ENCODE results near the gene DGKI.

The DGKI gene

GRCh38 chr7:137829337-137829992 lies 17.3 kb downstream of the DGKI start:
- Mint-ChIP-seq H3K4me3 (no peak overlapping the region), H3K4me1 (no peaks in the 10 kb centered on the region), H3K27ac (no peak overlapping the region), H3K27me3 (peaks cover 11% of the 10 kb centered on the region), H3K9me3 (peaks cover 12% of the 10 kb centered on the region), H3K36me3 (no peaks in the 10 kb centered on the region)

DNA sequence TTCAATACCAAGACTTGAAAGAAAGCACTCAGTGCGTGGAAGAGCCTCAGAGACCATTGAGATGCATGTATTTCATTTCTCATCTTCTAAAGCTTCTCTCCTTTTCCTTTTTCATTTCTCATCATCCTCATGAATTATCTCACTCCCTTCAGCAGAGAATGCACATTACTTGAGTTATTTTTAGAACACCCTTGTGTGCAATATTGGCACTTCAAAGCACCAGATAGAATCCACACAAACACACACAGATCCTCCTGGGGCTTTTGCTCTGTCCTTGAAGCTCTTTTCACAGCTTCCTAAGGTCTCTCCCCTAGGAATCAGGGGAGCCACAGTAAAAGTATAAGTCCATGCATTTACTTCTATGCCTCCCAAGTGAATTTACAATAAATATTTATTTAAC lies 18.3 kb downstream of the DGKI start:
- Mint-ChIP-seq H3K27me3 (peaks cover 12% of the 10 kb centered on the region), H3K27ac (no peak overlapping the region), H3K9me3 (peaks cover 12% of the 10 kb centered on the region), H3K36me3 (no peaks in the 10 kb centered on the region), H3K4me1 (no peaks in the 10 kb centered on the region), H3K4me3 (no peak overlapping the region)

GRCh38 chr7:137825489-137825888 lies 21.3 kb downstream of the DGKI start:
- Mint-ChIP-seq H3K27me3 (peaks cover 18% of the 10 kb centered on the region), H3K27ac (no peak overlapping the region), H3K9me3 (peaks cover 3% of the 10 kb centered on the region)

GRCh38 chr7:137820677-137821420 lies 25.9 kb downstream of the DGKI start:
- H3K36me3 Mint-ChIP-seq = no peaks in the 10 kb centered on the region
- H3K4me1 Mint-ChIP-seq = no peaks in the 10 kb centered on the region
- peaks cover 19% of the 10 kb centered on the region for H3K27me3 Mint-ChIP-seq
- no peak overlapping the region for H3K4me3 Mint-ChIP-seq
- H3K27ac Mint-ChIP-seq = no peak overlapping the region
- H3K9me3 Mint-ChIP-seq = no peaks in the 10 kb centered on the region

More at GRCh38 chr7:137825489-137825888, 21.3 kb downstream of the DGKI start:
- Mint-ChIP-seq H3K4me1 (no peaks in the 10 kb centered on the region), H3K36me3 (no peaks in the 10 kb centered on the region), H3K4me3 (no peak overlapping the region)

GRCh38 chr7:137820156-137820555 lies 26.6 kb downstream of the DGKI start:
- H3K27me3 Mint-ChIP-seq = peaks cover 19% of the 10 kb centered on the region
- H3K36me3 Mint-ChIP-seq = no peaks in the 10 kb centered on the region
- H3K9me3 Mint-ChIP-seq = no peaks in the 10 kb centered on the region
- no peak overlapping the region for H3K4me3 Mint-ChIP-seq
- H3K27ac Mint-ChIP-seq = no peak overlapping the region
- no peaks in the 10 kb centered on the region for H3K4me1 Mint-ChIP-seq

GRCh38 chr7:137818036-137818435 lies 28.7 kb downstream of the DGKI start:
- H3K9me3 Mint-ChIP-seq = no peaks in the 10 kb centered on the region
- peaks cover 23% of the 10 kb centered on the region for H3K27me3 Mint-ChIP-seq
- no peaks in the 10 kb centered on the region for H3K4me1 Mint-ChIP-seq
- H3K36me3 Mint-ChIP-seq = no peaks in the 10 kb centered on the region
- H3K4me3 Mint-ChIP-seq = no peak overlapping the region
- no peak overlapping the region for H3K27ac Mint-ChIP-seq

DNA sequence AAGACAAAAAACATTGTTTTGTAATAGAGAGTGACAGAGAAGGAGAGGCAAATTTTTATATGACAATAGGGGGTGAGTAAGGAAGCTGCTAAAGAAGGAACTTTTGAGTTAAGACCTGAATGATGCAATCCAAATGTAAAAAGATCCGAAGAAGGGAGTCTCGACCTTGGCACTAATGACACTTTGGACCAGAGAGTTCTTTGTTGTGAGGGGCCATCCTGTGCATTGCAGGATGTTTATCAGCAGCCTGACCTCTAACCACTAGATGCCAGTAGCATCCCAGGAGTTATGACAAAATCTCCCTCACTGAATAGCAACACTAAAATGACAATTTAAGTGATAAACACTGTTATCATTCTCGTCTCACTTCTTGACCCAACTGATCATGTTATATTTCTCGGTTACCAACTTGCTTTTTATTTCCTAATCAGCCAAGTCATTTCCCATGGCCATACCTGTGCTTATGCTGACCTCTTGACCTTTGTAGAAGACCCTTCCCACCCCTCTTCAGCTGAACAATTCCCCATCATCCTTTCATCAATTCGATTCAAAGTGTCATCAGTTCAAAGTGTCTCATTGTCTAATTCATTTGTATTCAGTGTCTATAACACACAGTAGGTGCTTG lies 30.0 kb downstream of the DGKI start:
- no peaks in the 10 kb centered on the region for H3K36me3 Mint-ChIP-seq
- H3K27ac Mint-ChIP-seq = no peak overlapping the region
- peaks cover 23% of the 10 kb centered on the region for H3K27me3 Mint-ChIP-seq
- H3K4me1 Mint-ChIP-seq = no peaks in the 10 kb centered on the region
- H3K9me3 Mint-ChIP-seq = no peaks in the 10 kb centered on the region
- H3K4me3 Mint-ChIP-seq = no peak overlapping the region

GRCh38 chr7:137813541-137813940 lies 33.2 kb downstream of the DGKI start:
- H3K27me3 Mint-ChIP-seq = peaks cover 13% of the 10 kb centered on the region
- no peaks in the 10 kb centered on the region for H3K36me3 Mint-ChIP-seq

DNA sequence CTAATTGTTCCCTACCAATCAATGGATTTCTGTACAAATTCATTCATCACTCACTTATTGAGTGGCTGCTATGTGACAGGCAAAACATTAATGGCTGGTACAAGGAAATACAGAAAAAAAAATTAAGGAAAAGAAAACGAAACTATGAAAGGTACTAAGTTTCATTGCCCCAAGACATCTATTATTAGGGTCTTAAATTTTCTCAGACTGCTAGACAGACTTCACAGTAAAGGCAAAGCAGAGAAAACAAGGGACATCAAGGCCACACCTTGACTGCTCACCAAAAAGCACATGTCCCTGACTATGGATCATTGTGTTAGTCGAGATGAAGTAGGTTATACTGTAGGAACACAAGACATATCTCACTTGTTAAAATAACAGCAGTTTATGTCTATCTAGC lies 36.5 kb downstream of the DGKI start:
- no peaks in the 10 kb centered on the region for H3K9me3 Mint-ChIP-seq

More at GRCh38 chr7:137813541-137813940, 33.2 kb downstream of the DGKI start:
- no peak overlapping the region for H3K4me3 Mint-ChIP-seq
- no peaks in the 10 kb centered on the region for H3K9me3 Mint-ChIP-seq
- no peaks in the 10 kb centered on the region for H3K4me1 Mint-ChIP-seq
- H3K27ac Mint-ChIP-seq = no peak overlapping the region

GRCh38 chr7:137804836-137805235 lies 41.9 kb downstream of the DGKI start:
- no peak overlapping the region for H3K27ac Mint-ChIP-seq
- peaks cover 12% of the 10 kb centered on the region for H3K27me3 Mint-ChIP-seq
- H3K9me3 Mint-ChIP-seq = no peaks in the 10 kb centered on the region
- no peaks in the 10 kb centered on the region for H3K36me3 Mint-ChIP-seq
- H3K4me1 Mint-ChIP-seq = no peaks in the 10 kb centered on the region
- no peak overlapping the region for H3K4me3 Mint-ChIP-seq

More for the DNA sequence above, 36.5 kb downstream of the DGKI start:
- H3K27ac Mint-ChIP-seq = no peak overlapping the region
- H3K4me3 Mint-ChIP-seq = no peak overlapping the region
- H3K27me3 Mint-ChIP-seq = peaks cover 21% of the 10 kb centered on the region
- H3K4me1 Mint-ChIP-seq = no peaks in the 10 kb centered on the region
- H3K36me3 Mint-ChIP-seq = no peaks in the 10 kb centered on the region

DNA sequence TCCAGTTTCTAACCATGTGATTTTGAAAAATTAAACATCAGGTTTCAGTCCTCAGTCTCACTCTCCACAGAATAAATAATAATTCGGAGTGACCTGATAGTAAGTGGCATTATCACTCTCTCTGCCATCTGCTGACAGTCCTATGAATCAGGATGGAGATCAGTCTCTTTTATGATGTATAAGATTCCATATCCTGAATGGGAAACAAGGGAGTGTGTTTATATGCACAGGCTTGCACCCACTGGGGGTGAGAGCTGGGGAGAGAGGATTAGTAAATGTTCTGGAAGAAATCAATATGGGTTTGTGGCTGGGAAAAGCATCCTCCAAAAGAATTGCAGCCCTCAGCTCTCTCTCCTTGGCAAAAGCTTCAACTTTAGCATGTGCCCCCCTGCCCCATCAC lies 45.3 kb downstream of the DGKI start:
- Mint-ChIP-seq H3K36me3 (no peaks in the 10 kb centered on the region), H3K9me3 (peaks cover 2% of the 10 kb centered on the region)

GRCh38 chr7:137801003-137801402 lies 45.8 kb downstream of the DGKI start:
- Mint-ChIP-seq H3K36me3 (no peaks in the 10 kb centered on the region), H3K4me3 (no peak overlapping the region), H3K4me1 (no peaks in the 10 kb centered on the region), H3K27me3 (peaks cover 7% of the 10 kb centered on the region), H3K27ac (no peak overlapping the region), H3K9me3 (peaks cover 4% of the 10 kb centered on the region)

More for the DNA sequence above, 45.3 kb downstream of the DGKI start:
- Mint-ChIP-seq H3K4me3 (no peak overlapping the region), H3K4me1 (no peaks in the 10 kb centered on the region), H3K27ac (no peak overlapping the region), H3K27me3 (peaks cover 8% of the 10 kb centered on the region)

GRCh38 chr7:137798073-137798763 lies 48.6 kb downstream of the DGKI start:
- Mint-ChIP-seq H3K4me3 (no peak overlapping the region), H3K27me3 (peaks cover 10% of the 10 kb centered on the region), H3K27ac (no peak overlapping the region), H3K4me1 (no peaks in the 10 kb centered on the region), H3K36me3 (no peaks in the 10 kb centered on the region), H3K9me3 (peaks cover 4% of the 10 kb centered on the region)

- peaks cover 12% of the 10 kb centered on the region for H3K27me3 Mint-ChIP-seq
- no peak overlapping the region for H3K27ac Mint-ChIP-seq
- no peaks in the 10 kb centered on the region for H3K36me3 Mint-ChIP-seq
- peaks cover 4% of the 10 kb centered on the region for H3K9me3 Mint-ChIP-seq
- no peaks in the 10 kb centered on the region for H3K4me1 Mint-ChIP-seq
- H3K4me3 Mint-ChIP-seq = no peak overlapping the region
Observed at GRCh38 chr7:137795211-137795610, 51.6 kb downstream of the DGKI start.

DNA sequence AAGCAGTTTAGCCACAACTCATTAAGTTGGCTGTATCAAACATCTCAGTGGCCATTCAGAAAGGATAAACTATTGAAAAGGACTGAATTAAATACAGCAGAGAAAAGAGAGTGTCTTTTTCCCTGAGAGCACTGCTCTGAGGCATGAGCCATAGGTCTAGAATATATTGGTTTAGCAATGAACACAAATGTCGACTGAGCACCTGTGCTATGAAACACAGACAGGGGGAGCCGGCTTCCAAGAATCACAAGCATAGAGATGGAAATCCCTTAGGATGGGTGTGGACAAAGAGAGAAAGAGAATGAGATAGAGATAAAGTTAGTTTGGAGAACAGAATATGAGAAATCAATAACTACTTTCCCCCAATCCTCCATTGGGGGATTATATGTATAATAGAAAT lies 54.8 kb downstream of the DGKI start:
- Mint-ChIP-seq H3K27me3 (peaks cover 10% of the 10 kb centered on the region), H3K36me3 (no peaks in the 10 kb centered on the region), H3K4me3 (no peak overlapping the region), H3K27ac (no peak overlapping the region), H3K4me1 (no peaks in the 10 kb centered on the region), H3K9me3 (peaks cover 4% of the 10 kb centered on the region)
